ENCODE measurements around the gene CNPY2.

- no peak for TF ChIP-seq POLR2A (IDR thresholded peaks at IDR 0.05)
- TF ChIP-seq, protein P1, sequence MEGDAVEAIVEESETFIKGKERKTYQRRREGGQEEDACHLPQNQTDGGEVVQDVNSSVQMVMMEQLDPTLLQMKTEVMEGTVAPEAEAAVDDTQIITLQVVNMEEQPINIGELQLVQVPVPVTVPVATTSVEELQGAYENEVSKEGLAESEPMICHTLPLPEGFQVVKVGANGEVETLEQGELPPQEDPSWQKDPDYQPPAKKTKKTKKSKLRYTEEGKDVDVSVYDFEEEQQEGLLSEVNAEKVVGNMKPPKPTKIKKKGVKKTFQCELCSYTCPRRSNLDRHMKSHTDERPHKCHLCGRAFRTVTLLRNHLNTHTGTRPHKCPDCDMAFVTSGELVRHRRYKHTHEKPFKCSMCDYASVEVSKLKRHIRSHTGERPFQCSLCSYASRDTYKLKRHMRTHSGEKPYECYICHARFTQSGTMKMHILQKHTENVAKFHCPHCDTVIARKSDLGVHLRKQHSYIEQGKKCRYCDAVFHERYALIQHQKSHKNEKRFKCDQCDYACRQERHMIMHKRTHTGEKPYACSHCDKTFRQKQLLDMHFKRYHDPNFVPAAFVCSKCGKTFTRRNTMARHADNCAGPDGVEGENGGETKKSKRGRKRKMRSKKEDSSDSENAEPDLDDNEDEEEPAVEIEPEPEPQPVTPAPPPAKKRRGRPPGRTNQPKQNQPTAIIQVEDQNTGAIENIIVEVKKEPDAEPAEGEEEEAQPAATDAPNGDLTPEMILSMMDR (IDR thresholded peaks at IDR 0.05) = peak in 2 of 4 donors; percentile 7 to 19
These were observed 30.9 kb upstream of the CNPY2 start for GRCh38 chr12:56346675-56347074.
